ENCODE measurements around the gene TCAP.

DNA sequence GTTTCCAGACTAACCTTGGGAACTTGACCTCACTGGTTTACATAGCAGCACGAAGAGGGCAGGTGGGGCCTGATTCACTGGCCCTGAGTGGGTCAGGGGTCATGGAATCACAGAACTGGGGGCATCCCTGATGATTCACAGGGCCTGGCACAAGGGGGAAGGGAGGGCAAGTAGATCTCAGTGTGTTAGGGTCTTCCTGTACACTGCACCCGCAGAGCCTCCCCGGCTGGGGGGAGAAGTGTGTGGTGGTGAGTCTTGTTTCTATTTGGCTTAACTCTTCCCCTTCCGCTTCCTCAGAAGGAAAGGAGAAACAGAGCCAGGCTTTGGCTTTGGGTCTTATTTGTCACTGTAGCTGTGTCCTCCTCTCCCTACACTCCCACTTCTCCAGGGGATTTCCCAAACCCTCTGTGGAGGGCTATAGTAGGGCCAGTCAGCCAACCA, 24.5 kb upstream of the TCAP start:
- TF ChIP-seq, protein P1, sequence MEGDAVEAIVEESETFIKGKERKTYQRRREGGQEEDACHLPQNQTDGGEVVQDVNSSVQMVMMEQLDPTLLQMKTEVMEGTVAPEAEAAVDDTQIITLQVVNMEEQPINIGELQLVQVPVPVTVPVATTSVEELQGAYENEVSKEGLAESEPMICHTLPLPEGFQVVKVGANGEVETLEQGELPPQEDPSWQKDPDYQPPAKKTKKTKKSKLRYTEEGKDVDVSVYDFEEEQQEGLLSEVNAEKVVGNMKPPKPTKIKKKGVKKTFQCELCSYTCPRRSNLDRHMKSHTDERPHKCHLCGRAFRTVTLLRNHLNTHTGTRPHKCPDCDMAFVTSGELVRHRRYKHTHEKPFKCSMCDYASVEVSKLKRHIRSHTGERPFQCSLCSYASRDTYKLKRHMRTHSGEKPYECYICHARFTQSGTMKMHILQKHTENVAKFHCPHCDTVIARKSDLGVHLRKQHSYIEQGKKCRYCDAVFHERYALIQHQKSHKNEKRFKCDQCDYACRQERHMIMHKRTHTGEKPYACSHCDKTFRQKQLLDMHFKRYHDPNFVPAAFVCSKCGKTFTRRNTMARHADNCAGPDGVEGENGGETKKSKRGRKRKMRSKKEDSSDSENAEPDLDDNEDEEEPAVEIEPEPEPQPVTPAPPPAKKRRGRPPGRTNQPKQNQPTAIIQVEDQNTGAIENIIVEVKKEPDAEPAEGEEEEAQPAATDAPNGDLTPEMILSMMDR (IDR thresholded peaks at IDR 0.05) = no peak
- TF ChIP-seq ZBTB33 (IDR thresholded peaks at IDR 0.05; ENCODE audit: borderline replicate concordance, low read depth) = no peak
- TF ChIP-seq POLR2AphosphoS5 (IDR thresholded peaks at IDR 0.05; ENCODE audit: low read depth, low read length) = no peak
- TF ChIP-seq FOXJ3 (CRISPR knock-in tag; IDR thresholded peaks at IDR 0.05) = no peak
- TF ChIP-seq TEAD4 (IDR thresholded peaks at IDR 0.05; ENCODE audit: borderline replicate concordance, insufficient read depth) = no peak
- TF ChIP-seq MAX (IDR thresholded peaks at IDR 0.05; ENCODE audit: low read depth) = no peak
- TF ChIP-seq GATA2 (CRISPR knock-in tag; IDR thresholded peaks at IDR 0.05) = no peak
- TF ChIP-seq SIN3A (IDR thresholded peaks at IDR 0.05; ENCODE audit: borderline replicate concordance, low read depth, low read length) = no peak
- no peak for TF ChIP-seq USF1 (IDR thresholded peaks at IDR 0.05; ENCODE audit: borderline replicate concordance, low read depth)
- TF ChIP-seq EP300 (IDR thresholded peaks at IDR 0.05; ENCODE audit: borderline replicate concordance in 1 of 2, low read depth in 1 of 2, low read length in 1 of 2) = no peak

All from SK-N-SH (cell line).